Keratinocyte (primary cell): ENCODE measurements around the gene LRP1B. TPM values are rescaled to one million over a fixed set of nuclear protein-coding genes. Genes with fewer than 3 reads are reported as not detected.

ENCODE experiments used
- DNase-seq: peaks from one replicate; pipeline ENCODE4 v3.0.0-alpha.2; 2011; ENCODE audit warnings: low read depth, missing footprints, low spot score
- FAIRE-seq: peaks from 2 replicates; lab custom pipeline; 2011; peaks lifted over from hg19 to GRCh38; lab: Jason Lieb, UNC
- H2AFZ ChIP-seq: 2 replicates; pipeline ENCODE4 v1.6.0; 2012; ENCODE audit warnings: low read length, control low read depth, inconsistent platforms; ENCODE audit not compliant: control insufficient read depth
- H3K27ac ChIP-seq: 2 replicates; pipeline ENCODE4 v1.5.1; 2011; ENCODE audit warnings: low read length; ENCODE audit not compliant: control insufficient read depth, insufficient read depth
- H3K27me3 ChIP-seq: 3 replicates; pipeline ENCODE4 v1.6.0; 2011; ENCODE audit warnings: low read length; ENCODE audit not compliant: control insufficient read depth, insufficient read depth; ENCODE audit errors: extremely low read depth
- H3K36me3 ChIP-seq, 2 experiments: 2 replicates in 1 of 2; 3 replicates in 1 of 2; pipeline ENCODE4 v1.5.1; 2011; ENCODE audit warnings: low read length in 2 of 2, mild to moderate bottlenecking in 1 of 2; ENCODE audit not compliant: control insufficient read depth in 2 of 2, insufficient read depth in 2 of 2; ENCODE audit errors: extremely low read depth in 1 of 2
- H3K4me1 ChIP-seq: 3 replicates; pipeline ENCODE4 v1.5.1; 2011; ENCODE audit warnings: low read length; ENCODE audit not compliant: control insufficient read depth, insufficient read depth; ENCODE audit errors: extremely low read depth
- H3K4me2 ChIP-seq: 3 replicates; pipeline ENCODE4 v1.6.0; 2011; ENCODE audit warnings: low read depth, low read length; ENCODE audit not compliant: control insufficient read depth, insufficient read depth; ENCODE audit errors: extremely low read depth
- H3K4me3 ChIP-seq, 3 experiments: fragments of 200-600 bp in 1 of 3; sonication (generic) in 1 of 3; 2 replicates in 2 of 3; 3 replicates in 1 of 3; pipeline ENCODE4 v1.5.1; 2011 to 2016; ENCODE audit warnings: low read length in 3 of 3, mild to moderate bottlenecking in 3 of 3, control low read depth in 2 of 3, inconsistent platforms in 1 of 3, low read depth in 1 of 3, mixed read lengths in 1 of 3, mixed run types in 1 of 3, moderate library complexity in 1 of 3; ENCODE audit not compliant: control insufficient read depth in 2 of 3, insufficient read depth in 2 of 3; ENCODE audit errors: extremely low read depth in 1 of 3
- H3K79me2 ChIP-seq: 2 replicates; pipeline ENCODE4 v1.6.0; 2012; ENCODE audit warnings: low read length; ENCODE audit not compliant: control insufficient read depth, insufficient read depth
- H3K9ac ChIP-seq: 3 replicates; pipeline ENCODE4 v1.6.0; 2011; ENCODE audit warnings: low read length; ENCODE audit not compliant: control insufficient read depth, insufficient read depth; ENCODE audit errors: extremely low read depth
- H3K9me1 ChIP-seq: 3 replicates; pipeline ENCODE4 v1.6.0; 2011; ENCODE audit warnings: low read length; ENCODE audit not compliant: control insufficient read depth, insufficient read depth; ENCODE audit errors: extremely low read depth
- H3K9me3 ChIP-seq: 2 replicates; pipeline ENCODE4 v1.5.1; 2012; ENCODE audit warnings: low read depth, low read length; ENCODE audit not compliant: control insufficient read depth
- H4K20me1 ChIP-seq: 3 replicates; pipeline ENCODE4 v1.6.0; 2011; ENCODE audit warnings: low read length; ENCODE audit not compliant: control insufficient read depth, insufficient read depth; ENCODE audit errors: extremely low read depth
- EZH2 ChIP-seq: IDR thresholded peaks from one replicate; pipeline ENCODE4 v1.6.1; 2012; ENCODE audit warnings: inconsistent platforms, mild to moderate bottlenecking, low read length, moderate library complexity
- dilution Hi-C: fragments of 300-500 bp; cut with MboI; formaldehyde crosslinking; loops from one replicate; pipeline ENCODE4 v1.7.0; 2020; ENCODE audit warnings: low sequenced_read_pairs; ENCODE audit not compliant: extremely low pct_ligation_motif_present
- polyA plus RNA-seq, 5 experiments: library from polyadenylated mRNA; depleted of rRNA in 3 of 5; stranded (reverse) in 3 of 5; stranded (forward) in 1 of 5; unstranded in 1 of 5; fragments of >200 nt; gene quantifications; 1 replicate in 1 of 5; 2 replicates in 3 of 5; 3 replicates in 1 of 5; pipeline versions ENCODE4 v1.2.1 to v1.2.3, GENCODE V29; 2011 to 2012; ENCODE audit warnings: missing spikeins in 2 of 5, low read depth in 1 of 5, low replicate concordance in 1 of 5
- TF ChIP-seq, protein P1 (sequence below), 3 experiments: IDR thresholded peaks in 1 of 3; conservative IDR thresholded peaks in 1 of 3; optimal IDR thresholded peaks in 1 of 3; 2 replicates in 2 of 3; 3 replicates in 1 of 3; pipeline versions ENCODE3 to v1.5.1; 2011; ENCODE audit warnings: low read length in 3 of 3, mild to moderate bottlenecking in 3 of 3, moderate library complexity in 2 of 3, control low read depth in 1 of 3, inconsistent platforms in 1 of 3; ENCODE audit not compliant: insufficient read depth in 2 of 3; ENCODE audit errors: extremely low read depth in 1 of 3

The LRP1B gene
- polyA plus RNA-seq, 1 donor (not counting 4 experiments of a cell fraction or from before 2014, with no cell fraction given): not detected

GRCh38 chr2:141113301-141113700, 1017.5 kb downstream of the LRP1B start:
- dilution Hi-C loops: no loop called here
- Histone ChIP-seq H3K4me2 (no peak overlapping the region), H3K36me3 (no peaks in the 10 kb centered on the region), H3K9ac (no peak overlapping the region), H3K4me3 (no peak overlapping the region), H3K79me2 (no peaks in the 10 kb centered on the region), H3K9me3 (no peaks in the 10 kb centered on the region), H3K9me1 (no peaks in the 10 kb centered on the region), H2AFZ (no peak overlapping the region), H3K27me3 (no peaks in the 10 kb centered on the region), H3K27ac (no peak overlapping the region), H4K20me1 (no peaks in the 10 kb centered on the region), H3K4me1 (no peaks in the 10 kb centered on the region)
- TF ChIP-seq EZH2: no peak
- TF ChIP-seq, protein P1, sequence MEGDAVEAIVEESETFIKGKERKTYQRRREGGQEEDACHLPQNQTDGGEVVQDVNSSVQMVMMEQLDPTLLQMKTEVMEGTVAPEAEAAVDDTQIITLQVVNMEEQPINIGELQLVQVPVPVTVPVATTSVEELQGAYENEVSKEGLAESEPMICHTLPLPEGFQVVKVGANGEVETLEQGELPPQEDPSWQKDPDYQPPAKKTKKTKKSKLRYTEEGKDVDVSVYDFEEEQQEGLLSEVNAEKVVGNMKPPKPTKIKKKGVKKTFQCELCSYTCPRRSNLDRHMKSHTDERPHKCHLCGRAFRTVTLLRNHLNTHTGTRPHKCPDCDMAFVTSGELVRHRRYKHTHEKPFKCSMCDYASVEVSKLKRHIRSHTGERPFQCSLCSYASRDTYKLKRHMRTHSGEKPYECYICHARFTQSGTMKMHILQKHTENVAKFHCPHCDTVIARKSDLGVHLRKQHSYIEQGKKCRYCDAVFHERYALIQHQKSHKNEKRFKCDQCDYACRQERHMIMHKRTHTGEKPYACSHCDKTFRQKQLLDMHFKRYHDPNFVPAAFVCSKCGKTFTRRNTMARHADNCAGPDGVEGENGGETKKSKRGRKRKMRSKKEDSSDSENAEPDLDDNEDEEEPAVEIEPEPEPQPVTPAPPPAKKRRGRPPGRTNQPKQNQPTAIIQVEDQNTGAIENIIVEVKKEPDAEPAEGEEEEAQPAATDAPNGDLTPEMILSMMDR (optimal IDR thresholded peaks at IDR 0.05 in 1 of 3, IDR thresholded peaks at IDR 0.05 in 1 of 3, conservative IDR thresholded peaks at IDR 0.05 in 1 of 3; ENCODE audit: extremely low read depth in 1 of 3, insufficient read depth in 2 of 3, low read length in 3 of 3): no peak
- FAIRE-seq (no peak), DNase-seq (no peak)

DNA sequence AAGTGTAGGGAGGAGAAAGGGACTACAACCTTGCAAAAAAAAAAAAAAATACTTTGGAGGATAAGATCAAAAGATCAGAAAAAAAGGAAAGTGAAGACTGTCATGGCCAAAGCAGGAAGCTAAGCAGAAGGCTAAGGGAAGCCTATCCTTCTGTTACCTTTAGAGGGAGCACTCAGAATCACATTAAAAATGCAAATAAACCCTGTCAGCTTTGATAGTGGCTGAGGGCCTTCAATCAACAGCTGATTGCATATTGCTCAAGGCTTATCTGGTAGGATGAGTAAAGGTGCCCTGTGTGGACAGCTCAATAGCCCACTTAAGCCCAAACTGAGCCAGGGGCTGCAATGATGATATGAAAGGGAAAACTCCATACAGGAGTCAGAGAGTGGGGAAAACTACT, 1021.2 kb downstream of the LRP1B start:
- no peaks in the 10 kb centered on the region for H4K20me1 ChIP-seq
- no peak for FAIRE-seq
- no peaks in the 10 kb centered on the region for H3K27me3 ChIP-seq
- no peaks in the 10 kb centered on the region for H3K9me1 ChIP-seq
- no peaks in the 10 kb centered on the region for H3K79me2 ChIP-seq
- no peak for TF ChIP-seq EZH2
- TF ChIP-seq, protein P1 (optimal IDR thresholded peaks at IDR 0.05 in 1 of 3, IDR thresholded peaks at IDR 0.05 in 1 of 3, conservative IDR thresholded peaks at IDR 0.05 in 1 of 3; ENCODE audit: extremely low read depth in 1 of 3, insufficient read depth in 2 of 3, low read length in 3 of 3): peak in 1 of 3 experiments; percentile 19
- H3K9ac ChIP-seq: no peak overlapping the region
- H3K9me3 ChIP-seq: no peaks in the 10 kb centered on the region
- no peak overlapping the region for H3K27ac ChIP-seq
- H2AFZ ChIP-seq: no peak overlapping the region
- no peaks in the 10 kb centered on the region for H3K4me1 ChIP-seq
- H3K4me2 ChIP-seq: no peak overlapping the region
- H3K36me3 ChIP-seq: no peaks in the 10 kb centered on the region
- no peak overlapping the region for H3K4me3 ChIP-seq
- DNase-seq: no peak
- dilution Hi-C loops: no loop called here
